Measurements from ENCODE around the gene ZNF215.

GRCh38 chr11:6888830-6889229 lies 37.4 kb upstream of the ZNF215 start:
- TF ChIP-seq POLR2AphosphoS5 (IDR thresholded peaks at IDR 0.05; ENCODE audit: insufficient read depth in 1 of 2, low read depth in 1 of 2): no peak
- no peak for TF ChIP-seq CTCF (IDR thresholded peaks at IDR 0.05)
- no peak for TF ChIP-seq POLR2A (IDR thresholded peaks at IDR 0.05)

All from vagina (tissue), 2 donors.